OCI-LY1 (cell line): ENCODE data around the gene MTOR.
"Not testable (repeated sequence)": the region's sequence is repeated elsewhere in the genome, so short reads cannot be mapped to it uniquely, and the experiment has no call there.

Experiments used
- H2AFZ ChIP-seq: fragments of 200-600 bp; sonication (generic), shearing (Covaris generic); 2 replicates; pipeline ENCODE4 v1.6.0; 2014; ENCODE audit warnings: antibody characterized with exemption, mild to moderate bottlenecking, low read length
- H3F3A ChIP-seq: fragments of 200-600 bp; sonication (generic), shearing (Covaris generic); 2 replicates; pipeline ENCODE4 v1.6.0; 2014; ENCODE audit warnings: mild to moderate bottlenecking, antibody characterized with exemption, low read length, moderate library complexity; ENCODE audit not compliant: insufficient read depth
- H3K27ac ChIP-seq: fragments of 200-600 bp; sonication (generic); 2 replicates; pipeline ENCODE4 v1.5.1; 2014; ENCODE audit warnings: low read length, mixed run types, mild to moderate bottlenecking, low read depth; ENCODE audit not compliant: poor library complexity, severe bottlenecking
- H3K27me3 ChIP-seq: fragments of 200-600 bp; sonication (generic); 2 replicates; pipeline ENCODE4 v1.6.0; 2014; ENCODE audit warnings: antibody characterized with exemption, mild to moderate bottlenecking, low read length, moderate library complexity; ENCODE audit not compliant: insufficient read depth
- H3K36me3 ChIP-seq: fragments of 200-600 bp; sonication (generic); 2 replicates; pipeline ENCODE4 v1.6.1; 2014; ENCODE audit warnings: mild to moderate bottlenecking, antibody characterized with exemption, low read length, moderate library complexity, mixed read lengths; ENCODE audit not compliant: insufficient read depth
- H3K4me1 ChIP-seq: fragments of 200-600 bp; sonication (generic); 2 replicates; pipeline ENCODE4 v1.5.1; 2014; ENCODE audit warnings: mild to moderate bottlenecking, low read length, moderate library complexity; ENCODE audit not compliant: insufficient read depth, severe bottlenecking
- H3K4me2 ChIP-seq: fragments of 200-600 bp; sonication (generic), shearing (Covaris generic); 2 replicates; pipeline ENCODE4 v1.6.1; 2014; ENCODE audit warnings: low read length
- H3K4me3 ChIP-seq: fragments of 200-600 bp; sonication (generic); 2 replicates; pipeline ENCODE4 v1.5.1; 2014; ENCODE audit warnings: low read length, low read depth, mild to moderate bottlenecking, mixed read lengths; ENCODE audit not compliant: poor library complexity, severe bottlenecking
- H3K79me2 ChIP-seq: fragments of 200-600 bp; shearing (Covaris generic); 2 replicates; pipeline ENCODE4 v1.6.1; 2016; ENCODE audit warnings: mixed run types, low read length, mixed read lengths; ENCODE audit not compliant: insufficient read depth
- H3K9ac ChIP-seq: fragments of 200-600 bp; sonication (generic), shearing (Covaris generic); 2 replicates; pipeline ENCODE4 v1.6.1; 2014; ENCODE audit warnings: mild to moderate bottlenecking, low read length, mixed read lengths
- H3K9me2 ChIP-seq: fragments of 200-600 bp; sonication (generic), shearing (Covaris generic); 2 replicates; pipeline ENCODE4 v1.6.1; 2014; ENCODE audit warnings: low read depth, mild to moderate bottlenecking, low read length, mixed read lengths
- H3K9me3 ChIP-seq: fragments of 200-600 bp; shearing (Covaris generic); 2 replicates; pipeline ENCODE4 v1.6.1; 2014; ENCODE audit warnings: low read length, mixed read lengths
- H4K20me1 ChIP-seq: fragments of 200-600 bp; sonication (generic), shearing (Covaris generic); 2 replicates; pipeline ENCODE4 v1.6.0; 2016; ENCODE audit warnings: mild to moderate bottlenecking, low read length; ENCODE audit not compliant: insufficient read depth
- EZH2 ChIP-seq: fragments of 200-600 bp; sonication (generic), shearing (Covaris generic); IDR thresholded peaks from 2 replicates; pipeline ENCODE4 v1.8.0; 2017; ENCODE audit warnings: borderline replicate concordance, mixed run types, mild to moderate bottlenecking, antibody characterized with exemption, low read length, moderate library complexity, mixed read lengths
- TF ChIP-seq, protein P1 (sequence below): fragments of 200-600 bp; sonication (generic), shearing (Covaris generic); IDR thresholded peaks from 2 replicates; pipeline ENCODE4 v1.5.1; 2017; ENCODE audit warnings: mild to moderate bottlenecking, antibody characterized with exemption, low read length, moderate library complexity, mixed read lengths

MTOR gene

DNA sequence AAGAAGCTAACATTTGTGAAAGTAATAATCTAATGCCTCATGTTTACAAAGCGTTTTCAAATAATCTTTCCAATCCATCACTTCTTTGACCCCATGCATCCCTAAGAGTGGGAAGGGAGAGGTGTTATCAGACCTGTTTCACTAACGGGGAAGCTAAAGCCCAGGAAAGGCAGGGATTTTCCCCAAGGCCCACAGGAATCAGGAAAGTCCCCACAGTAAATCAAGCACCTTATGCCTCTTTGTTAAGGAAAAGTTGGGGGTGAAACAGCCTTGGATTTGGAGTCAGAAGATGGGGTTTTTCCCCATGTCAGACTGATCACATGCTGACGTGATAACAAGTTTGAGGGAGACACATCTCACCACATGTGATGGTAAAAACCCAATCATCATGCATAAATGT is 93.1 kb downstream of the MTOR start:
- Histone ChIP-seq H3K9me3 (no peaks in the 10 kb centered on the region), H2AFZ (no peak overlapping the region), H3K4me3 (no peak overlapping the region), H3F3A (no peaks in the 10 kb centered on the region), H3K4me2 (no peak overlapping the region), H4K20me1 (no peaks in the 10 kb centered on the region), H3K9ac (no peak overlapping the region), H3K79me2 (no peaks in the 10 kb centered on the region), H3K36me3 (peaks cover 14% of the 10 kb centered on the region), H3K27me3 (no peaks in the 10 kb centered on the region), H3K9me2 (no peaks in the 10 kb centered on the region), H3K27ac (no peak overlapping the region), H3K4me1 (no peaks in the 10 kb centered on the region)
- TF ChIP-seq EZH2: no peak
- TF ChIP-seq, protein P1, sequence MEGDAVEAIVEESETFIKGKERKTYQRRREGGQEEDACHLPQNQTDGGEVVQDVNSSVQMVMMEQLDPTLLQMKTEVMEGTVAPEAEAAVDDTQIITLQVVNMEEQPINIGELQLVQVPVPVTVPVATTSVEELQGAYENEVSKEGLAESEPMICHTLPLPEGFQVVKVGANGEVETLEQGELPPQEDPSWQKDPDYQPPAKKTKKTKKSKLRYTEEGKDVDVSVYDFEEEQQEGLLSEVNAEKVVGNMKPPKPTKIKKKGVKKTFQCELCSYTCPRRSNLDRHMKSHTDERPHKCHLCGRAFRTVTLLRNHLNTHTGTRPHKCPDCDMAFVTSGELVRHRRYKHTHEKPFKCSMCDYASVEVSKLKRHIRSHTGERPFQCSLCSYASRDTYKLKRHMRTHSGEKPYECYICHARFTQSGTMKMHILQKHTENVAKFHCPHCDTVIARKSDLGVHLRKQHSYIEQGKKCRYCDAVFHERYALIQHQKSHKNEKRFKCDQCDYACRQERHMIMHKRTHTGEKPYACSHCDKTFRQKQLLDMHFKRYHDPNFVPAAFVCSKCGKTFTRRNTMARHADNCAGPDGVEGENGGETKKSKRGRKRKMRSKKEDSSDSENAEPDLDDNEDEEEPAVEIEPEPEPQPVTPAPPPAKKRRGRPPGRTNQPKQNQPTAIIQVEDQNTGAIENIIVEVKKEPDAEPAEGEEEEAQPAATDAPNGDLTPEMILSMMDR: no peak

DNA sequence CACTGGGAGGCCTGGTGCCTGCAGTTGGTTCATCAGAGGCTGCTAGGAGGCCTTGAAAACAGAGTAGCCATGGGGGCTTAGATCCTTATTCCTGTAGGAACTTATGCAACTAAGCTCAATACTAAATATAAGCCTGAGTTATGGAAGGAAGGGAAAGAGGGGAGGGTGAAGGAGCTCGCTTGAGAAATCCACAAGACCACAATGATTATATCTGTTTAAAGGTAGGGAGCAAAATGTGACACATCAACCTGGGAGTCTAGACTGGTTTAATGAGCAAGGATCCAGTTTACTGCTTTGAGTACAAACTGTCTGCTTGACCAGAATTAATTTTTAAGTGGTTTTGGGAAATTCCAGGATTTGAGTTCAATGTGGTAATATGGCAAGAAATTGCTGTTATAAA is 93.6 kb downstream of the MTOR start:
- Histone ChIP-seq H3K36me3 (peaks cover 14% of the 10 kb centered on the region), H2AFZ (no peak overlapping the region), H3K9ac (no peak overlapping the region), H3K4me3 (no peak overlapping the region), H3K4me1 (no peaks in the 10 kb centered on the region), H3K4me2 (no peak overlapping the region), H3K27ac (no peak overlapping the region), H3F3A (no peaks in the 10 kb centered on the region), H3K9me3 (no peaks in the 10 kb centered on the region), H3K79me2 (no peaks in the 10 kb centered on the region), H4K20me1 (no peaks in the 10 kb centered on the region), H3K9me2 (no peaks in the 10 kb centered on the region), H3K27me3 (no peaks in the 10 kb centered on the region)
- no peak for TF ChIP-seq EZH2
- TF ChIP-seq, protein P1: no peak

DNA sequence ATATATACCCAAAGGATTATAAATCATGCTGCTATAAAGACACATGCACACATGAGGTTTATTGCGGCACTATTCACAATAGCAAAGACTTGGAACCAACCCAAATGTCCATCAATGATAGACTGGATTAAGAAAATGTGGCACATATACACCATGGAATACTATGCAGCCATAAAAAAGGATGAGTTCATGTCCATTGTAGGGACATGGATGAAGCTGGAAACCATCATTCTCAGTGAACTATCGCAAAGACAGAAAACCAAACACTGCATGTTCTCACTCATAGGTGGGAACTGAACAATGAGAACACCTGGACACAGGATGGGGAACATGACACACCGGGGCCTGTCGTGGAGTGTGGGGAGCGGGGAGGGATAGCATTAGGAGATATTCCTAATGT is 95.6 kb downstream of the MTOR start:
- H3K9me3 ChIP-seq, H3K4me1 ChIP-seq, H3K79me2 ChIP-seq, H3K27ac ChIP-seq, H3K4me3 ChIP-seq, H3K4me2 ChIP-seq, H3K9me2 ChIP-seq, H4K20me1 ChIP-seq, H3F3A ChIP-seq, H3K9ac ChIP-seq, H3K27me3 ChIP-seq, H2AFZ ChIP-seq: not testable (repeated sequence)
- H3K36me3 ChIP-seq: peaks cover 14% of the 10 kb centered on the region

DNA sequence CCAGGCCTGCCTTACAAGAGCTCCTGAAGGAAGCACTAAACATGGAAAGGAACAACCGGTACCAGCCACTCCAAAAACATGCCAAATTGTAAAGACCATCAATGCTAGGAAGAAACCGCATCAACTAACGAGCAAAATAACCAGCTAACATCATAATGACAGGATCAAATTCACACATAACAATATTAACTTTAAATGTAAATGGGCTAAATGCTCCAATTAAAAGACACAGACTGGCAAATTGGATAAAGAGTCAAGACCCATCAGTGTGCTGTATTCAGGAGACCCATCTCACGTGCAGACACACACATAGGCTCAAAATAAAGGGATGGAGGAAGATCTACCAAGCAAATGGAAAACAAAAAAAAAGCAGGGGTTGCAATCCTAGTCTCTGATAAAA is 99.6 kb downstream of the MTOR start:
- not testable (repeated sequence) for H3F3A ChIP-seq, H3K4me3 ChIP-seq, H3K27me3 ChIP-seq, H3K27ac ChIP-seq, H3K9me2 ChIP-seq, H4K20me1 ChIP-seq, H3K4me1 ChIP-seq, H3K9ac ChIP-seq, H3K79me2 ChIP-seq, H2AFZ ChIP-seq, H3K9me3 ChIP-seq, H3K4me2 ChIP-seq
- H3K36me3 ChIP-seq: peaks cover 24% of the 10 kb centered on the region
